GM13977 (cell line): ENCODE results near the gene ADNP.

Source experiments
- DNase-seq: peaks from one replicate; pipeline ENCODE4 v3.0.0; 2012; ENCODE audit warnings: low spot score
- in situ Hi-C: fragments of 300-500 bp; cut with MboI; formaldehyde crosslinking; loops from one replicate; pipeline ENCODE4 v1.12.0; 2022; ENCODE audit warnings: low sequenced_read_pairs, low pct_unique_long_range_greater_than_20kb, mixed read lengths, inconsistent platforms; ENCODE audit not compliant: unreplicated experiment
- TF ChIP-seq, protein P1 (sequence below): IDR thresholded peaks from 2 replicates; pipeline ENCODE4 v1.5.1; 2012; ENCODE audit warnings: mild to moderate bottlenecking, control low read depth; ENCODE audit not compliant: insufficient read depth; ENCODE audit errors: extremely low read depth, missing control alignments

The ADNP gene

DNA sequence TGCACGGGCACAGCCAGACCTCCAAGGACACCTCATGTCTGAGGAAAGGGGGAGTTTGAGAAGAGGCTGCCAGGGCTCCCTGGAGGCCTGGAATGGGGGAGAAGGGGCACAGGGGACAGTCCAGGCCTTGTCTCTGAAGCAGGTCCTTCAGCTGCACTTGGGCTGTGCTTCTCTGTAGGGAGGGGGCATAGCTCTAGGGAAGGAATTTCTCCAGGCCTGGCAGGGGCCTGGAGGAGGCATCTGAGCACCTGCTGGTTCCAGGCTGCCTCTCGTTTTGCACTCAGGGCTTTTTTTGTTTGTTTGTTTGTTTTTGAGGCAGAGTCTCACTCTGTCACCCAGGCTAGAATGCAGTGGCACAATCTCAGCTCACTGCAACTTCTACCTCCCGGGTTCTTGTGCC lies 68.7 kb downstream of the ADNP start:
- in situ Hi-C loops: no loop called here
- DNase-seq: no peak
- TF ChIP-seq, protein P1, sequence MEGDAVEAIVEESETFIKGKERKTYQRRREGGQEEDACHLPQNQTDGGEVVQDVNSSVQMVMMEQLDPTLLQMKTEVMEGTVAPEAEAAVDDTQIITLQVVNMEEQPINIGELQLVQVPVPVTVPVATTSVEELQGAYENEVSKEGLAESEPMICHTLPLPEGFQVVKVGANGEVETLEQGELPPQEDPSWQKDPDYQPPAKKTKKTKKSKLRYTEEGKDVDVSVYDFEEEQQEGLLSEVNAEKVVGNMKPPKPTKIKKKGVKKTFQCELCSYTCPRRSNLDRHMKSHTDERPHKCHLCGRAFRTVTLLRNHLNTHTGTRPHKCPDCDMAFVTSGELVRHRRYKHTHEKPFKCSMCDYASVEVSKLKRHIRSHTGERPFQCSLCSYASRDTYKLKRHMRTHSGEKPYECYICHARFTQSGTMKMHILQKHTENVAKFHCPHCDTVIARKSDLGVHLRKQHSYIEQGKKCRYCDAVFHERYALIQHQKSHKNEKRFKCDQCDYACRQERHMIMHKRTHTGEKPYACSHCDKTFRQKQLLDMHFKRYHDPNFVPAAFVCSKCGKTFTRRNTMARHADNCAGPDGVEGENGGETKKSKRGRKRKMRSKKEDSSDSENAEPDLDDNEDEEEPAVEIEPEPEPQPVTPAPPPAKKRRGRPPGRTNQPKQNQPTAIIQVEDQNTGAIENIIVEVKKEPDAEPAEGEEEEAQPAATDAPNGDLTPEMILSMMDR: no peak

DNA sequence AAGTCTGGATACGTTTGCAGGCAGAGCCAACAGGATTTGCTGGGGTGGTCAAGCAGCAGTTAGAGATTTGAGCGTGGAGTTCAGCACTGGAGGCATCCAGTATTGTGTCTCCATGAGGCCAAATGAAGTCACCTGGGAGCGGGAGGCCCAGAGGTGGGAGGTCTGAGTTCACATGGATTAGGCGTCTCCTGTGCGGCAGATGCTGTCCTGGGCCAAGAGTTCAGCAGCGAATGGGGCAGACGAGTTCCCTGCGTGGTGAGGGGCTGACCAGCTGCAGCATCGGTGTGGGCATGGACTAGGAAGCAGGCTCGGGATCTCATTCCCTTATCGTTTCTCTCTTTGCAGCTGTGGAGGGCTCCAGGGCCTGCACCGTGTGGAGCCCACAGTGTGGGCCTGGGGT lies 70.2 kb downstream of the ADNP start:
- DNase-seq: no peak
- in situ Hi-C loops: no loop called here

DNA sequence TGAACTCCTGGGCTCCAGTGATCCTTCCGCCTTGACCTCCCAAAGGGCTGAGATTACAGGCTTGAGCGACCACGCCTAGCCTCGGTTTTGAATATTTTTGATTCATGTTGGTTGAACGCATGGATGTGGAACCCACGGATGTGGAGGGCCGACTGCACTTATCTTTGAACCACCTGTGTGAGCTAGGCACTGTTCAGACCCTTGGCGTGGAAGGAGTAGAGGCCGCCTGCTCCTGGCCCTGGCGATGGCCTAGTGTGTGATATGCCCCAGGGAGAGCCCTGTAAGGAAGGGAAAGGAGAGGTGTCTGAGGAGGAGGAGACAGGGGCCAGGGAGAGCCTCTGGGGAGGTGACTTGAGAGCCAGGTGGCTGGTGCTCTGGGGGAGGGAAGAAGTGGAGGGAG lies 72.1 kb downstream of the ADNP start:
- TF ChIP-seq, protein P1: no peak
- in situ Hi-C loops: no loop called here
- DNase-seq: no peak

More for the DNA sequence above, 70.2 kb downstream of the ADNP start:
- TF ChIP-seq, protein P1: no peak

DNA sequence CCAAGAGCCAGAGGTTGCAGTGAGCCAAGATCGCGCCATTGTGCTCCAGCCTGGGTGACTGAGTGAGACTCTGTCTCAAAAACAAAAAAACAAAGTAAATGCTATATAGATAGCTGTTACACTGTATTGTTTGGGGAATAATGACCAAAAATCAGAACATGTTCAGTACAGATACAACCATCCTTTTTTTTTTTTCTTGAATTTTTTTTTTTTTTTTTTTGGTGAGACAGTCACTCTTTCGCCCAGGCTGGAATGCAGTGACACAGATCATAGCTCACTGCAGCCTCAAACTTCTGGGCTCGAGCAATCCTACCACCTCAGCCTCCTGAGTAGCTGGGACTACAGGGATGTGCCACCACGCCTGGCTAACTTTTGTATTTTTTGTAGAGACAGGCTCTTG lies 72.7 kb downstream of the ADNP start:
- TF ChIP-seq, protein P1: no peak
- no peak for DNase-seq
- in situ Hi-C loops: no loop called here

DNA sequence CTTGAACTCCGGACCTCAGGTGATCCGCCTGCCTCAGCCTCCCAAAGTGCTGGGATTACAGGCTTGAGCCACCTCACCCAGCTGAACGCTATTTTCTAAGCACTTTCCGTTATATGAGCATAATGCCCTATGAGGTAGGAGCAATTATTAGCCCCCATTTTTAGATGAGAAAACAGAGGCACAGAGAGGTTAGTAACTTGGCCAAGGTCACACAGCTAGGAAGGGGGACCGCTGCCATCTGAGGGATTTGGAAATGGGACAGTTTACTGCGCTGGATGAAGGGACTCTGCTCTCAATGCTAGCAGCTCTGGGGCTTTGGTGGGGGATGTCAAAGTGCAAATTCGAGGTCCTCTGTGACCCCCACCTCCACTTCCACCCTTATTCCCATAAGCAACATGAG lies 73.9 kb downstream of the ADNP start:
- in situ Hi-C loops: no loop called here
- TF ChIP-seq, protein P1: no peak
- DNase-seq: no peak

DNA sequence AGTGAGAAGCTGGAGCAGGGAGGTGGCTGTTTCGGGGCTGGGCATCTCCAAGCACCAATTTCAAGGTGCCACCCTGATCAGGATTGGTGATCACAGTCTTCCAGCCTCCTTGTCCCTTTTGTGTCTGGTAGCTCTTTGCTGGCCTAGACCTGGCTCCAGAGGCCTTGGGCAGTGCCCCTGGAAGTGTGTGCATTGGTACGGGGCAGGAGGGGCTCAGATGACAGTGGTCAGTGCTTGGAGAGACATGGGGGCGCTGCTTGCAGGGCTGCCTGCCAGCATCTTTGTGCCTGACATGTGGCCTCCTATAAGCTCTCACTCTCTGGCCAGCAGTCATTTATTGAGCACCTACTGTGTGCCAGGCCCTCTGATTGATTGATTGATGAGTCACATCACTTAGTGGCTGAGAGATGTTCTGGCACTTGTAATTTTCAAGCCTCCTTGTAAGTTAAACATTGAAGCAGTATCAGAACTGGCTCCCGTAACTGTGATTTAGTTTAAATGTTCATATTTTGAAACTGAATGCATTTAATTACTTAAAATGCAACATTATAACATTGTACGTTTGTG lies 74.7 kb downstream of the ADNP start:
- TF ChIP-seq, protein P1: no peak
- in situ Hi-C loops: no loop called here
- no peak for DNase-seq
